HepG2 (cell line): Measurements from ENCODE around the gene SGK1. TPM values are rescaled to one million over a fixed set of nuclear protein-coding genes. Genes with fewer than 3 reads are reported as not detected.
A peak's percentile ranks its signal among the peaks of the same experiment; 100 is the strongest.

Experiments used
- EHMT2 ChIP-seq: fragments of 200-600 bp; sonication (generic); IDR thresholded peaks from 2 replicates; pipeline ENCODE4 v1.7.0; 2017; ENCODE audit warnings: antibody characterized with exemption, low read depth, low read length, borderline replicate concordance
- ELF3 ChIP-seq: IDR thresholded peaks from 2 replicates; pipeline ENCODE4 v1.6.1; 2016; ENCODE audit warnings: missing genetic modification reagents, missing compliant biosample characterization
- ERF ChIP-seq: IDR thresholded peaks from 2 replicates; pipeline ENCODE4 v1.6.1; 2018; ENCODE audit warnings: missing biosample characterization, missing genetic modification reagents
- GMEB2 ChIP-seq: IDR thresholded peaks from 2 replicates; pipeline ENCODE4 v1.6.1; 2016; ENCODE audit warnings: missing biosample characterization, missing genetic modification reagents, low read depth
- KDM5B ChIP-seq: sonication (generic); formaldehyde crosslinking; IDR thresholded peaks from 2 replicates; pipeline ENCODE4 v1.4.0; 2020; ENCODE audit warnings: missing genetic modification reagents, mild to moderate bottlenecking, borderline replicate concordance
- NKX3-1 ChIP-seq: sonication (generic); formaldehyde crosslinking; IDR thresholded peaks from 2 replicates; pipeline ENCODE4 v1.5.0; 2020; ENCODE audit warnings: missing genetic modification reagents
- SP5 ChIP-seq: IDR thresholded peaks from 2 replicates; pipeline ENCODE4 v1.6.1; 2016; ENCODE audit warnings: low read depth, borderline replicate concordance
- SUZ12 ChIP-seq: fragments of 150-350 bp; IDR thresholded peaks from 2 replicates; pipeline ENCODE4 v1.6.1; 2014; ENCODE audit warnings: low read depth, low read length
- ZBTB25 ChIP-seq: IDR thresholded peaks from 2 replicates; pipeline ENCODE4 v1.6.1; 2018; ENCODE audit warnings: missing genetic modification reagents
- ZBTB40 ChIP-seq, 2 experiments: fragments of 450-650 bp in 1 of 2; sonication (generic) in 1 of 2; formaldehyde crosslinking in 1 of 2; IDR thresholded peaks; 2 replicates each; pipeline versions ENCODE4 v1.6.1 to v1.8.0; 2016 to 2022; ENCODE audit warnings: antibody characterized with exemption in 1 of 2, mild to moderate bottlenecking in 1 of 2, missing genetic modification reagents in 1 of 2
- ZNF138 ChIP-seq: sonication (generic); formaldehyde crosslinking; IDR thresholded peaks from 2 replicates; pipeline ENCODE4 v1.5.0; 2020; ENCODE audit warnings: mild to moderate bottlenecking, low read depth, missing genetic modification reagents
- ZNF235 ChIP-seq: sonication (generic); formaldehyde crosslinking; IDR thresholded peaks from 2 replicates; pipeline ENCODE4 v1.8.1; 2023; ENCODE audit warnings: mild to moderate bottlenecking, missing genetic modification reagents, borderline replicate concordance
- ZNF264 ChIP-seq: sonication (generic); formaldehyde crosslinking; IDR thresholded peaks from 2 replicates; pipeline ENCODE4 v1.4.0; 2020; ENCODE audit warnings: missing genetic modification reagents
- ZNF33B ChIP-seq: sonication (generic); formaldehyde crosslinking; IDR thresholded peaks from 2 replicates; pipeline ENCODE4 v1.5.1; 2020; ENCODE audit warnings: mild to moderate bottlenecking, missing genetic modification reagents
- ZNF839 ChIP-seq: sonication (generic); formaldehyde crosslinking; IDR thresholded peaks from 2 replicates; pipeline ENCODE4 v1.4.0; 2020; ENCODE audit warnings: missing genetic modification reagents, mild to moderate bottlenecking, borderline replicate concordance
- polyA plus RNA-seq, 8 experiments: library from polyadenylated mRNA; depleted of rRNA in 3 of 8; stranded (reverse) in 7 of 8; unstranded in 1 of 8; fragments of >200 nt; fragmentation: Illumina TruSeq in 4 of 8; extraction: Trizol in 4 of 8; gene quantifications; 2 replicates each; pipeline versions ENCODE4 v1.2.1 to v1.2.3, GENCODE V29; 2011 to 2016; ENCODE audit warnings: low read depth in 4 of 8, missing spikeins in 1 of 8, mixed read lengths in 1 of 8; ENCODE audit not compliant: insufficient read depth in 1 of 8
- total RNA-seq, 5 experiments: library from RNA; depleted of rRNA; stranded (reverse); fragments of >200 nt; fragmentation: Illumina TruSeq; extraction: Trizol; gene quantifications; 2 replicates each; pipeline ENCODE4 v1.2.3, GENCODE V29; 2016; ENCODE audit warnings: low read depth in 1 of 5
- TF ChIP-seq, protein P1 (sequence below): sonication (generic); formaldehyde crosslinking; IDR thresholded peaks from 2 replicates; pipeline ENCODE4 v1.4.0; 2020; ENCODE audit warnings: missing genetic modification reagents, borderline replicate concordance

SGK1 gene
- total and polyA plus RNA-seq, 2 of the 13 experiments (the other 11 are each of a cell fraction or from before 2014, with no cell fraction given) = 56.1 to 56.2 TPM

DNA sequence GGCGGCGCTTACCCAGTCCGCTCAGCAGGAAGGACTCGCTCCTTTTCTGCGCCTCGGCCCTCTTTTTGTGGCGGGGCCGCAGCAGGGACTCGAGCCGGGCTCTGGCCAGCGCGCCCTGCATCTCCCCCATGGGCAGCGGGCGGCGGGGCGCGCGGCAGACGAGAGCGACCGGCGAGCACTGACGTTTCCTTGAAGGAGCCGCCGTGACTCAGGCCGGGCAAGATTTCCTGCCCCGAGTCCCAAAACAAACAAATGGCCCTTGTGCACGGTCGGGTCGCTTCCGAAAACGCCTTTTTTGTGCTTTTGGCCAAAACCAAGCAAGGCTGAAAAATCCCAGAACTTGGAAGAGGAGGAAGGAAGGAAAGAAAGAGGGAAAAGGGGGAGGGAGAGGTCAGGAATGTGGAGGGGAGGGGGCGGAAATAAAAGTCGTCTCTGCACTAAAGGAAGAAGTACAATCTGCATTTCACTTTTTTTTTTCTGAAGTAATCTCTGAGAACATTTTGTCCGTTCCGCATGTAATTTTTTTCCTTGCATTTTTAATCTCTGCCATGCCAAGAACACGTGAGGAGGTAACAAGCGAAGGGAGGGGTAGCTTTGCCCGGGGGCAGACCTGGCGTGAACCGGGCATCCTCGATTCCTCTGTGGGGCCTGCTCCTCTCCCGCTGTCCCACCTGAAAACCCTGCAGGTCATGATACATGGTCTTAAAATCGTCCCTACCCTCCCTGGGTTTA is 142.2 kb downstream of the SGK1 start (continued):
- TF ChIP-seq ZBTB40 (IDR thresholded peaks at IDR 0.05) (no peak), ZBTB40 (CRISPR knock-in tag; IDR thresholded peaks at IDR 0.05) (no peak), SUZ12 (no peak), GMEB2 (CRISPR knock-in tag) (no peak), ZBTB25 (CRISPR knock-in tag) (no peak), NKX3-1 (CRISPR knock-in tag) (no peak), ELF3 (no peak), ZNF33B (CRISPR knock-in tag) (no peak), EHMT2 (no peak), SP5 (CRISPR knock-in tag) (no peak), ZNF138 (0 out of 2 replicates have a peak, but pooled peaks have one; percentile 24), ERF (CRISPR knock-in tag) (no peak), KDM5B (CRISPR knock-in tag) (peak; percentile 6; the same call in 1 of the 2 replicates), ZNF235 (no peak; the same call in 1 of the 2 replicates), ZNF264 (CRISPR knock-in tag) (0 out of 2 replicates have a peak, but pooled peaks have one; percentile 13), ZNF839 (CRISPR knock-in tag) (no peak)
- TF ChIP-seq, protein P1, sequence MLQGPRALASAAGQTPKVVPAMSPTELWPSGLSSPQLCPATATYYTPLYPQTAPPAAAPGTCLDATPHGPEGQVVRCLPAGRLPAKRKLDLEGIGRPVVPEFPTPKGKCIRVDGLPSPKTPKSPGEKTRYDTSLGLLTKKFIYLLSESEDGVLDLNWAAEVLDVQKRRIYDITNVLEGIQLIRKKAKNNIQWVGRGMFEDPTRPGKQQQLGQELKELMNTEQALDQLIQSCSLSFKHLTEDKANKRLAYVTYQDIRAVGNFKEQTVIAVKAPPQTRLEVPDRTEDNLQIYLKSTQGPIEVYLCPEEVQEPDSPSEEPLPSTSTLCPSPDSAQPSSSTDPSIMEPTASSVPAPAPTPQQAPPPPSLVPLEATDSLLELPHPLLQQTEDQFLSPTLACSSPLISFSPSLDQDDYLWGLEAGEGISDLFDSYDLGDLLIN = no peak
